GM10266 (cell line): Measurements from ENCODE around the gene RNF217.

Experiments used
- DNase-seq: peaks from one replicate; pipeline ENCODE4 v3.0.0; 2012; ENCODE audit errors: extremely low spot score
- TF ChIP-seq, protein P1 (sequence below): IDR thresholded peaks from 2 replicates; pipeline ENCODE4 v1.5.1; 2012; ENCODE audit warnings: mild to moderate bottlenecking, low read depth; ENCODE audit not compliant: control insufficient read depth, insufficient read depth; ENCODE audit errors: missing control alignments

The RNF217 gene

DNA sequence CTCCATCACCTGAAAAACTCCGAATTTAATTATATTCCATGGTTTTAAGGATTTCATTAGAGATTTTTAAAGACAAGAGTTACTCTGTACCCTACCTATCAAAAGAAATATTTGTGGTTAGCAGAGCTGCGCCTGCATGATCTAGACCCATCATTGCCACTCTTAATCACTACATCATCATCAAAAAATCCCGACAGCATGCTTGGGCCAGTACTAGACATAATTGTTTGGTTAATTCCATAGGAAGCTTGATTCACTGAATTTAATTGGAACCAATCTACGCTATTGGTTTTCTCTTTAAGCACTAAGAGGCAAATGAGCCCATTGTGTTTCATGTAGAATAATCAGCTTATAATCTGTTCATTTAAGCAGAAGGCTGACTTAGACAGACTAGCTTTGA, 33.4 kb upstream of the RNF217 start:
- no peak for DNase-seq
- TF ChIP-seq, protein P1, sequence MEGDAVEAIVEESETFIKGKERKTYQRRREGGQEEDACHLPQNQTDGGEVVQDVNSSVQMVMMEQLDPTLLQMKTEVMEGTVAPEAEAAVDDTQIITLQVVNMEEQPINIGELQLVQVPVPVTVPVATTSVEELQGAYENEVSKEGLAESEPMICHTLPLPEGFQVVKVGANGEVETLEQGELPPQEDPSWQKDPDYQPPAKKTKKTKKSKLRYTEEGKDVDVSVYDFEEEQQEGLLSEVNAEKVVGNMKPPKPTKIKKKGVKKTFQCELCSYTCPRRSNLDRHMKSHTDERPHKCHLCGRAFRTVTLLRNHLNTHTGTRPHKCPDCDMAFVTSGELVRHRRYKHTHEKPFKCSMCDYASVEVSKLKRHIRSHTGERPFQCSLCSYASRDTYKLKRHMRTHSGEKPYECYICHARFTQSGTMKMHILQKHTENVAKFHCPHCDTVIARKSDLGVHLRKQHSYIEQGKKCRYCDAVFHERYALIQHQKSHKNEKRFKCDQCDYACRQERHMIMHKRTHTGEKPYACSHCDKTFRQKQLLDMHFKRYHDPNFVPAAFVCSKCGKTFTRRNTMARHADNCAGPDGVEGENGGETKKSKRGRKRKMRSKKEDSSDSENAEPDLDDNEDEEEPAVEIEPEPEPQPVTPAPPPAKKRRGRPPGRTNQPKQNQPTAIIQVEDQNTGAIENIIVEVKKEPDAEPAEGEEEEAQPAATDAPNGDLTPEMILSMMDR, result no peak

DNA sequence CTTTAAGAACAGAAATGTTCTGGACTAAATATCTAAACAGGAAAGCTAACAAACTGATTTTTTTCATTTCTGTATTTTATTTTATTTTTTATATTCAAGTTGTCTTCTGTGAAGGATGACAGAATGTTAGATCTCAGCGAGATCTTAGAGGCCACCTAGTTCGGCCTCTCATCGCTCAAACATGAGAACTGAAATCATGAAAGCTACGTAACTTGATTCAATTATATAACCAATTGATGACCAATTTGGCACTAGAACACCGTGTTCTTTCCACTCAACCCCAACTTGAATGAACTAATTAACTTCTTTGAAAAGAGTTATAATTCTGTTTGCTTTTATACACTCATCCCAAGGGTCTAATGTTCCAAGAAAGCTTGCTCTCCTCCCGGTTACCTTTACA, 24.6 kb upstream of the RNF217 start:
- TF ChIP-seq, protein P1, result no peak
- DNase-seq, result no peak

GRCh38 chr6:124941259-124941658, 21.0 kb upstream of the RNF217 start:
- no peak for DNase-seq
- TF ChIP-seq, protein P1, result no peak

GRCh38 chr6:124943658-124944057, 18.6 kb upstream of the RNF217 start:
- TF ChIP-seq, protein P1, result no peak
- no peak for DNase-seq

- no peak for DNase-seq
- TF ChIP-seq, protein P1, result no peak
These were observed 14.2 kb upstream of the RNF217 start for GRCh38 chr6:124947971-124948451.

DNA sequence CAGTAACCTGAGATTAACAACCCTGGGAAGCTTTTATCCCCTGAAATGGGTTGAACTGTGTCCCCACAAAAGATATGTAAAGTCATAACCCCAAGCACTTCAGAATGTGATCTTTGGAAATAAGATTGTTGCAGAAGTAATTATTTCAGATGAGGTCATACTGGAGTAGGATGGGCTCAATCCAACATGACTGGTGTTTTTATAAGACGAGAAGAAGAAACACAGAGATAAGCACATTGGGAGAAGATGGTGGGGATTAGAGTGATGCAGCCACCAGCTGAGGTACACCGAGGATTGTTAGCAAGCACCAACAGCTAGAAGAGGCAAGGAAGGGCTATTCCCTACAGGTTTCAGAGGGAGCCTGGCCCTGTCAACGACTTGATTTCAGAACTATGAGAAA, 12.5 kb upstream of the RNF217 start:
- DNase-seq, result no peak
- TF ChIP-seq, protein P1, result no peak

DNA sequence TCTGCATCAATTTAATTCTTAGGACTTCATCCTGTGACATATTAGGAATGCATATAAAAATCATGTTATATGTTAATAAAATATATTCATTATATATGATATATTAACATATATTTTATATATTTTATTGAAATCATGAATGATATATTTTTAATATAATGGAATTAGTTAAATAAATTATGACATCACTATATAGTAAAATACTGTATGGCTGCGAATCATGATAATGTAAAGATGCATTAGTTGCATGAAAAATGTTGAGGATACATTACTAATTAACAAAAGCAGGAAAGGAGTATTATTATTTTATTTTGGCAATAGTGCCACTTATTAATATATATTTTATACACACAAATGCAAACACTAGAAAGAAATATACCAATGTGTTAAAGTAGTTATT, 8.4 kb upstream of the RNF217 start:
- DNase-seq, result no peak
- TF ChIP-seq, protein P1, result no peak
